Fibroblast of skin of left biceps (primary cell): Measurements from ENCODE around the gene PRIMPOL.
"Not testable (repeated sequence)": the region's sequence is repeated elsewhere in the genome, so short reads cannot be mapped to it uniquely, and the experiment has no call there.

Experiments
- DNase-seq, 2 experiments: peaks; one replicate each; pipeline ENCODE4 v3.0.0-alpha.2; 2013; ENCODE audit warnings: low read depth in 2 of 2

The PRIMPOL gene

DNA sequence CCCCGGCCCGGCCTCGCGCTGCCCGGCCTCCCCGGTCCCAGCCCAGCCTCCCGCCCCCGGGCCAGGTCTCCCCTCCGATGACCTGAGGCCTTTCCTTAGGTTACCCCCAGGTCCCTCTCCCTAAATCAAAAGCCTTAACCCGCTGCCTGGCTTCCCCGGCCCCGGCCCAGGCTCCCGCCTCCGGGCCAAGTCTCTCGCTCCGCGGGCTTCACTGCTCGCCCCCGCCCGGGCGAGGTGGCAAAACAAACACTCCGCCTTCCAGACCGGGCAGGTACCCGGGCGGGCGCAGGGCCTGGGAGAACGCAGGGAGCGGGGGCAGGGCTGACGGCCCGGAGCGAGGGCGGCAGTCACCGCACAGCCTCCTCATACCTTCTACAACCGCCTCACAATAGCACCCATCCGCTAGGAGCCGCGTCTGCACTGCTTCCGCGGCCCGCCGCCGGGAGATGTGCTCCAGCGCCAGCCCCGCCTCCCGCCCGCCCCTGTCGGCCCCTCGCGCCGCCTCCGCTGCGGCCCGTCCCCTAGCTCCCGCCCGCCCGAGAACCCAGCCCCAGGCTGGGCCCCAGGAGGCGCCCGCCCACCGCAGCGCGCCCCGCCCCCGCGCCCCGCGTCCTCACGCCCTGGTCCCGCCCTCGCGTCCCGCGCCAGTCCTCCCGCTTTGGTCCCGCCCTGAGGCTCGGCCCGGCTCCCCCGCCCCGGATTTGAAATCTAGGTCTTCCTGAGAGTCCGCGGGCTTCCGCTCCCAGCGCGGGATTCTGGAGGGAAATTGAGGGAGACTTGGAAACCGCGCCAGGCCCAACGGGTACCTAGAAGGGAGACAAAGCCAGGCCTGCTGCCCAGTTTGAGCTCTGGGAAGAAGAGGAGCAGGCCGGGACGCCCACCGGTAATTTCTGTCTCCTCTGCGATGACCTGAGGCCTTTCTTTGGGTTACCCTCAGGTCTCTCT lies at the start of gene PRIMPOL, which contains the start of gene CASP3:
Gene PRIMPOL, plus strand, starts transcription at position 713 of the 945 bp plus-strand sequence. CDS start 7,403 bp downstream, outside the sequence.
Gene CASP3, minus strand, starts transcription at position 422 of the 945 bp plus-strand sequence. CDS start 10,994 bp downstream, outside the sequence.
- peak; percentile 90 to 93 for DNase-seq

- not testable (repeated sequence) for DNase-seq
These were observed 48.6 kb upstream of the PRIMPOL start for GRCh38 chr4:184600982-184601381.

DNA sequence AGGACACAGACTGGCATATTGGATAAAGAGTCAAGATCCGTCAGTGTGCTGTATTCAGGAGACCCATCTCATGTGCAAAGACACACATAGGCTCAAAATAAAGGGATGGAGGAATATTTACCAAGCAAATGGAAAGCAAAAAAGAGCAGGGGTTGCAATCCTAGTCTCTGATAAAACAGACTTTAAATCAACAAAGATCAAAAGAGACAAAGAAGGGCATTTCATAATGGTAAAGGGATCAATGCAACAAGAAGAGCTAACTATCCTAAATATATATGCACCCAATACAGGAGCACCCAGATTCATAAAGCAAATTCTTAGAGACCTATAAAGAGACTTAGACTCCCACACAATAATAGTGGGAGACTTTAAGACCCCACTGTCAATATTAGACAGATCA lies 46.7 kb upstream of the PRIMPOL start:
- DNase-seq, result not testable (repeated sequence)

DNA sequence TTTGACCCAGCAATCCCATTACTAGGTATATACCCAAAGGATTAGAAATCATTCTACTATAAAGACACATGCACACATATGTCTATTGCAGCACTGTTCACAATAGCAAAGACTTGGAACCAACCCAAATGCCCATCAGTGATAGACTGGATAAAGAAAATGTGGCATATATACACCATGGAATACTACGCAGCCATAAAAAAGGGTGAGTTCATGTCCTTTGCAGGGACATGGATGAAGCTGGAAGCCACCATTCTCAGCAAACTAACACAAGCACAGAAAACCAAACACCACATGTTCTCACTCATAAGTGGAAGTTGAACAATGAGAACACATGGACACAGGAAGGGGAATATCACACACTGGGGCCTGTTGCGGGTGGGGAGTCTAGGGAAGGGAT lies 42.1 kb upstream of the PRIMPOL start:
- DNase-seq, result not testable (repeated sequence)

GRCh38 chr4:184612074-184612473 lies 37.5 kb upstream of the PRIMPOL start:
- DNase-seq, result no peak

DNA sequence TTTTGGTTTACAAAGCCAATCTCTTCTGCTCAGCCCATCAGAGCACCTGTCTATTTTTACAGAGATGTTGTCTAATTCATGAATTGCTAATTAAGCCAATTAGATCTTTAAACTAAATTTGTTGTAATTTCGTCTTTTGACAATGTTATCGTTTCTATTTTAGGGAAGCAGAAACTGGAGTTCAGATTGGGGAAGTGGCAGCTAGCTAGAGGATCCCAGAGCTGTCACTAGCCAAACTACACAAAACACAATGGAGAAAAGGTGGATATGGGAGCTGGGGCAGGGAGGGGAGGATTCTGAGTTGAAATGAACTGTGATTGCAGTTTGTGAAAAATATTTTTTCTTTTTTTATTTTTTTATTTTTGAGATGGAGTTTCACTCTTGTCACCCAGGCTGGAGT lies 36.1 kb upstream of the PRIMPOL start:
- no peak for DNase-seq

- DNase-seq, result no peak
These were observed 35.0 kb upstream of the PRIMPOL start for GRCh38 chr4:184614509-184614908.

DNA sequence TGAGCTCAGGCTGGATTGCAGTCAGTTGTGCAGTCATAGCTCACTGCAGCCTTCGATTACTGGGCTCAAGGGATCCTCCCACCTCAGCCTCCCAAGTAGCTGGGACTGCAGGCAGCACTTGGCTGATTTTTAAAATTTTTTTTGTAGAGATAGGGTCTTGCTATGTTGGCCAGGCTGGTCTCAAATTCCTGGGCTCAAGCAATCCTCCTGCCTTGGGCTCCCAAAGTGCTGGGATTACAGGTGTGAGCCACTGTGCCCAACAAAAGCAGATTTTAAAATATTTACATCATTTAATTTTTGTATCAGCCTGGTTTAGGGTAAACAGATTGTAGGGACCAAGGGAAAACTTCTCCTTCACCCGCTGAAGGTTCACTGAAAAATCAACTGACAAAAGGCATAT lies 33.4 kb upstream of the PRIMPOL start:
- not testable (repeated sequence) for DNase-seq

DNA sequence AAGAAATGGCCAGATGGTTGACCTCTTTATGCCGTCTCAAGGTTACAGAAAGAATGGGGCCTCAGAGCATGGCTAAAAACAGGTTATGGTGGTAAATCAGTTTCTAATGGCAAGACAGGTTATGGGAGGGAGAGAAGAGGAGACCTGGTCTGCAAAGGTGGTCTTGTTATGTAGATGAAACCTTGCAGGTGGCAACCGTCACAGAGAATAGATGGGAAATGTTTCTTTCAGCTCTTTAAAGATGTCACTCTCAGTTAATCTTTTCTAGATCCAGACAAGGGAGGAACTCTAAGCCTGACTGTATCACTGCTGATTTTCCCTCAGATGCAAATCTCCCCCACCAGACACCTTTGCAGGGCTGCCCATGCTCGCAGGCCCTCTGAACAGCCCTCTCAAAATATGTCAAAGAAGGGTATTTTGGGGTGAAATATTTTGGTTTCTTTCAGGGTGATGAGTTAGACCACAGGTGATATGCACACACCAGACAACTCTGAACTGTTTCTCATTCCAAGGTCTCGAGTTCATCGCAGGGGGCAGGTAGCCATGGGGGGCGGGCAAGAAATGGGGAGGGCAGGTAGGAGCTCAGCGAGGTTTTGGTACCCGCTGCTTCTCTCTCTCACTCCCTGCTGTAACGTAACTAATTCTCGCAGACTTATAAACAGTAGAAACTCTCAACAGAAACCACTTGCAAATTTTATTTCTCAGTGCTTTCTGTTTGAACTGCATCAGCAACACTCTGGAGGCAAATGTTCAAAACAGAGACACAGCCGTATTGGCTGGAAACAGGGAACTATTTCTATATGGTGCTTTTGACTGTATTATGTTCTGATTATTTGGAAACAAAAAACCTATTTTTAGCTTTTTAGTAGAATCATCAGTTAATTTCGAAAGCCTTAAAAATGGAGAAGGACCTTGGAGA lies 32.6 kb upstream of the PRIMPOL start:
- no peak for DNase-seq

DNA sequence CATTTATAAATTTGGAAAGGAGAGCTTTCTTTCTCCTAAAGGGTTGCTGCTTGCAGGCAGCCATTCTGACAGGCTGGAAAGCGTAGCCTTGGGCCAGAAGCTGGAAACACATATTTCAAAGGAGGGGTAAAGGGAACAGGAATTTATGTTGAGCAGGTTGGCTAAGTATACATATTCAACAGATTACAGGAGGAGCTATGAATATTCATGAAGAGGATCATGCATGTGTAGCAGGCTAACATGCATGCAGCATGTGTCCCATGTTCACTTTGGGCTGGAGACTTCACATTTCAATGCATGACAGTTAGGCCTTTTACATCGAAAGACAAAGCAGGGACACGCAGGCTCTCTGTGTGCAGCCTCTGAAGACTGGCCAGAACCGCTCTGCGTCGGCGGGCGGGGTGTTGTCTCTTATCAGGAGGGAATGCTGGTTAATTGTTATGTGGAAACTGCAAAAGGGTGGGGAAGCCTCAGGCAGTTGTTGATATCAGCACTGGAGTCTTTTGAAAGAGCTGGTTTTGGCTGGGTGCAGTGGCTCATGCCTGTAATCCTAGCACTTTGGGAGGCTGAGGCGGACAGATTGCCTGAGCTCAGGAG lies 31.8 kb upstream of the PRIMPOL start:
- DNase-seq, result no peak

DNA sequence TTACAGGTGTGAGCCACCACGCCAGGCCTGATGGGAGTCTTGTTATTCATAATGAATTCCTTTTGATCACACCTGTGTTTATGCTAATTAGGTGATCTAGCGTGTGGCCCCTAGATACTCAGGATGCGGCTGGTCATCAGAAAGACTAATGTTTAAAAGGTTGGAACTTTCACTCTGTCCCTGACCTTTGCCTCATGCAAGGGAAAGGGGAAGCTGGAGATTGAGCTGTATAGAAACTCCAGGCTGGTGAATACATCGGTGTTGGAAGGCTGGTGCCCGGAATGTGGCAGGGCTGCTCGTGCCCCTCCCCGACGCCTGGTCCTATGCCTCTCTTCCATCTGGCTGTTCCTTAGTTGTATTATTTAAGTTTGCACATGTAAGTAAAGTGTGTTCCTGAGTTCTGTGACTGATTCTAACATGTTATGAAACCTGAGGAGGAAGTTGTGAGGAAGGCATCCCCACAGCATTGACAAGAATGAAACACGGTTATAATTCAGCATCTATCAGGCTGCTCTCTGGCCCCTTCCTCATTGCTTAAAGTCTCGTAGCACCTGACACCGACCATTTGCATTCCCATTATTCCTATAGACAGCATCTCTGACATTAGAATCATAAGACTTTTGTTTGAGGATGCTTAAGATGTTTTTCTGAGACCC lies 29.2 kb upstream of the PRIMPOL start:
- DNase-seq, result no peak

DNA sequence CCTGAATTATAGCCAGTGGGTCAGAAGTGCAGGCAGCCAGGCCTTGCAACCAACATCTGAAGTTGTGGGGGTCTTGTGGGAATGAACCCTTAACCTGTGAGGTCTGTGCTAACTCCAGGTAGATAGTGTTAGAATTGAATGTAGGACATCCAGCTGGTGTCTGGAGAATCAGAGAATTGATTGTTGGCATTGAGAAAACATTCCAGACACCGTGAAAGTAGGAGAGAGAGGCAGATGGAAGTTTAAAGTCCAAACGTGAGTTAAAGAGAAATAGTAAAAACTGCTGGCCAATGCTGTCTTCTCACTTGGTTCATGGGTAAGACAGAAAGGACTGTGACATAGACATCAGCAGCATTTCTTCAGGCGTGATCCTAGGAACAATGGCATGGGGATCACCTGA lies 28.0 kb upstream of the PRIMPOL start:
- DNase-seq, result no peak

DNA sequence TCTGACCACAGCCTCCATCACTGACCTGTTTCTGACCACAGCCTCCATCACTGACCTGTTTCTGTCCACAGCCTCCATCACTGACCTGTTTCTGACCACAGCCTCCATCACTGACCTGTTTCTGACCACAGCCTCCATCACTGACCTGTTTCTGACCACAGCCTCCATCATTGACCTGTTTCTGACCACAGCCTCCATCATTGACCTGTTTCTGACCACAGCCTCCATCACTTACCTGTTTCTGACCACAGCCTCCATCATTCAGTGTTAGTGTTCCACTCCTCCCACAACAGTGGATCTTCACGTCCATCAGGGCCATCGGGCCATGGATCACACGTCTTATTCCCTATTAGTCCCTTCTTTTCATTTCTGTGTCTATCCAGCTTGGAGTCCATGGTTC lies 25.0 kb upstream of the PRIMPOL start:
- not testable (repeated sequence) for DNase-seq

DNA sequence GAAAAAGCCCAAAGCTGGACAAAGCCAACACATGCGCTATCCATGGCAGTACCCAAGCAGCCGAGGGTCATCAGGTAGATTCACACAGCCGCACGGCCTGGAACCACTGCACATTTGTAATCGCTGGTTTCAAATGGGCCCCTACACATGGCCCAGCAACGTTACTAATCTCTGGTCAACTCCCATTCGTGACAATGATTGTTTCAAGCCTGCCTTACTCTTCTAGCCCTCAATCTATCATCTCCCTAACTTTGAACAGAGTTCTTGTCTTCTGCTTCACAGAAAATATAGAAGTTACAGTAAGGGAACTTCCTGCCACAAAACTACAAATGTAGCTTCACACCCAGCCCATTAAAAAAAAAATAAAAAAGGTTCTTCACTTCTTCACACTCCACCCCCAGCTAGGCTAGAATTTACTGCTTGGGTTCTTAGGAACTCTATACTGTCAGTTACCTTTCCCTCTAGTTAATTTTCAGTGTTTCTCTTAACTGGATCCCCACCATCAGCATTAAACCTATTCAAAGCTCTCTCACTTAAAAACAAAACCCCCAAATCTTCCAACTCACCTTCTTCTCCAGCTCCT lies 24.5 kb upstream of the PRIMPOL start:
- no peak for DNase-seq

- DNase-seq, result not testable (repeated sequence)
These were observed 23.5 kb upstream of the PRIMPOL start for GRCh38 chr4:184625783-184626596.

DNA sequence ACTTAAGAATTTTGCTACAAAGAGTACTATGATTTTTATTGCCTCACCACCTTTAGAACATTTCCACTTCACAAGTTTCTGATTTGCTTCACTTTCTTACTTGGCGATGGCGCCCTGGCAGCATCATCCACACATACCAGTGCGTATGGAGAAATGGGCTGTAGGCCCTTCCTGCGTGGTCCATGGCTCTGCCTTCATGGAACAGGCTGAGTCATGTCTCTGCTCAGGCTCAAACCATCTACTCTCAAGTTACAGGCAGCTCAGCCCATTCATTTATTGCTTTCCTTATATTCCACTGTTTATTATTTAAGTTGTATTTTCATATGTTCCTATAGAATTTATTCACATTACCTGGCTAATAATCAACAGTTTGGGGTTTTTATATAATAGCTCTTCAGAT lies 21.4 kb upstream of the PRIMPOL start:
- DNase-seq, result no peak

GRCh38 chr4:184632842-184633241 lies 16.7 kb upstream of the PRIMPOL start:
- no peak for DNase-seq

DNA sequence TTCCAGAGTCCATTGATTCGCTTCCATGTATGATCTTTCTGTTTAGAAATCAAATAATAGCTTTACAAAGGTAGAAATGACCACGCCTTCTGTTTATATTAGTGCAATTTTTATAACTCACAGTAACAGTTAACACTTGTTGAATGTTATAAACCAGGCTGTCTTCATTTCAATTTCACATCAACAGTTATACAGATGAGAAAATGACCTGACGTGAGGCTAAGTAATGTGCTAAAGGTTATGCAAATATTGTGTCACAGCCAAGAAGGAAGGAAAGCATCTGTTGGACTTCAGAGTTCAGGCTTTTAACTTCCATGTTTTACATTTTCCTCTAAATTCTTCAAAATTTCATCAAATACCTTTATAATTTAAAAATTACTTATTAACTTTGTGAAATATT lies 14.2 kb upstream of the PRIMPOL start:
- no peak for DNase-seq

GRCh38 chr4:184636144-184636543 lies 13.4 kb upstream of the PRIMPOL start:
- no peak for DNase-seq

GRCh38 chr4:184636897-184637296 lies 12.6 kb upstream of the PRIMPOL start:
- no peak for DNase-seq
